Measurements from ENCODE around the gene MAD1L1. TPM values are rescaled to one million over a fixed set of nuclear protein-coding genes. Genes with fewer than 3 reads are reported as not detected.

Gene MAD1L1
- total and polyA plus RNA-seq, 2 donors (not counting 1 experiment from before 2014, with no cell fraction given), result 9.8 to 29.4 TPM

DNA sequence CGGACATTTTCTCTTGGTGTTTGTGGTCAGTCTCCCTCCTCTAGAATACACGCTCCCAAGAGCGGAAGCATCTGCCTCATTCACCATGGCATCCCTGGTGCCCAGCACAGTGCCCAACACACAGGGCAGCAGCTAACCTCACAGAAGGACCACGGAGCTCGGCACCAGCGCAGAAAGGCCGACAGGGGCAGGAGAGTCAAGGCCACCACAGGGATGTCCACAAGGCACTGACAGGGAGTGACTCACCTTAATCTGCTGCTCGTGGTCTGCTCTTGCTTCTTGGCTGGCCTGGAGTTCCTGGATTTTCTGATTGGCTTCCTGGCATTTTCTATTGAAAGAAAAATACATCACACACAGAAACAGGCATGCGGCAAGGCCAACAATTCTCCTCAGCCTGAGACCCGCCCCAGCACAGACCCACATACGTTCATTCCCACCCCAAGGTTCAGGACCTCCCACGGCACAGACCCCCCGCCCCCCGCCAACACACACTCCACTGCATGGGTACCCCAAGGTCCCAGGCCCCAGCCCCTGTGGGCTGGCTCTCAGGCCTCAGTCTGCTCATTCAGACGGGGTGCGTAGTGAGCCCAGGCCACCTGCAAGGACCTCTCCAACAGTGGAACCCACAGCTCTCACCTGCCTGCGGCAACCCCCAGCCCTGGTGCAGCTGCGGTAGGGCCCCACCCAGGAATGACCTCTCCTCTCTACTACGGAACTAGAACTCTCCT lies 14.9 kb downstream of the MAD1L1 start:
- Histone ChIP-seq H3K27ac (ENCODE audit: insufficient read depth, low read length) (no peak overlapping the region), H3K4me1 (ENCODE audit: control insufficient read depth, extremely low read depth, insufficient read depth, low read length) (no peaks in the 10 kb centered on the region), H3K9me3 (ENCODE audit: control insufficient read depth, insufficient read depth, low read depth, low read length) (no peaks in the 10 kb centered on the region), H3K9ac (ENCODE audit: insufficient read depth, low read length) (no peak overlapping the region), H3K36me3 (ENCODE audit: control insufficient read depth, insufficient read depth, low read length) (peaks cover 9% of the 10 kb centered on the region), H4K20me1 (ENCODE audit: control insufficient read depth, extremely low read depth, insufficient read depth, low read length) (no peaks in the 10 kb centered on the region), H2AFZ (ENCODE audit: low read length) (no peak overlapping the region), H3K4me3 (replicated peaks in 1 of 4; ENCODE audit: control extremely low read depth in 1 of 4, insufficient read depth in 1 of 4, low read depth in 3 of 4, low read length in 4 of 4) (no peak overlapping the region), H3K79me2 (ENCODE audit: control insufficient read depth, insufficient read depth, low read length) (no peaks in the 10 kb centered on the region), H3K27me3 (ENCODE audit: control insufficient read depth, insufficient read depth, low read length) (no peaks in the 10 kb centered on the region), H3K4me2 (ENCODE audit: extremely low read depth, insufficient read depth, low read length) (no peak overlapping the region)
- DNase-seq (ENCODE audit: low read depth in 2 of 2), result peak in 1 of 2 donors; percentile 15
- TF ChIP-seq EZH2 (IDR thresholded peaks at IDR 0.05; ENCODE audit: low read length, missing control alignments) (no peak), CTCF (conservative IDR thresholded peaks at IDR 0.05 in 1 of 2, IDR thresholded peaks at IDR 0.05 in 1 of 2; ENCODE audit: low read depth in 1 of 2, low read length in 2 of 2) (no peak)

- Histone ChIP-seq H3K36me3 (ENCODE audit: control insufficient read depth, insufficient read depth, low read length) (peaks cover 8% of the 10 kb centered on the region), H3K9me3 (ENCODE audit: control insufficient read depth, insufficient read depth, low read depth, low read length) (no peaks in the 10 kb centered on the region), H4K20me1 (ENCODE audit: control insufficient read depth, extremely low read depth, insufficient read depth, low read length) (no peaks in the 10 kb centered on the region), H3K27ac (ENCODE audit: insufficient read depth, low read length) (no peak overlapping the region), H2AFZ (ENCODE audit: low read length) (no peak overlapping the region), H3K4me3 (replicated peaks in 1 of 4; ENCODE audit: control extremely low read depth in 1 of 4, insufficient read depth in 1 of 4, low read depth in 3 of 4, low read length in 4 of 4) (no peak overlapping the region), H3K9ac (ENCODE audit: insufficient read depth, low read length) (no peak overlapping the region), H3K4me2 (ENCODE audit: extremely low read depth, insufficient read depth, low read length) (no peak overlapping the region), H3K79me2 (ENCODE audit: control insufficient read depth, insufficient read depth, low read length) (no peaks in the 10 kb centered on the region), H3K4me1 (ENCODE audit: control insufficient read depth, extremely low read depth, insufficient read depth, low read length) (no peaks in the 10 kb centered on the region), H3K27me3 (ENCODE audit: control insufficient read depth, insufficient read depth, low read length) (no peaks in the 10 kb centered on the region)
- DNase-seq (ENCODE audit: low read depth in 2 of 2), result no peak
- no peak for TF ChIP-seq EZH2 (IDR thresholded peaks at IDR 0.05; ENCODE audit: low read length, missing control alignments)
- TF ChIP-seq CTCF (conservative IDR thresholded peaks at IDR 0.05 in 1 of 2, IDR thresholded peaks at IDR 0.05 in 1 of 2; ENCODE audit: low read depth in 1 of 2, low read length in 2 of 2), result no peak
Observed at GRCh38 chr7:2217206-2217605, 15.5 kb downstream of the MAD1L1 start.

- Histone ChIP-seq H4K20me1 (ENCODE audit: control insufficient read depth, extremely low read depth, insufficient read depth, low read length) (no peaks in the 10 kb centered on the region), H3K4me2 (ENCODE audit: extremely low read depth, insufficient read depth, low read length) (no peak overlapping the region), H3K4me3 (replicated peaks in 1 of 4; ENCODE audit: control extremely low read depth in 1 of 4, insufficient read depth in 1 of 4, low read depth in 3 of 4, low read length in 4 of 4) (no peak overlapping the region), H2AFZ (ENCODE audit: low read length) (no peak overlapping the region), H3K27ac (ENCODE audit: insufficient read depth, low read length) (no peak overlapping the region), H3K79me2 (ENCODE audit: control insufficient read depth, insufficient read depth, low read length) (no peaks in the 10 kb centered on the region), H3K36me3 (ENCODE audit: control insufficient read depth, insufficient read depth, low read length) (peaks cover 11% of the 10 kb centered on the region), H3K4me1 (ENCODE audit: control insufficient read depth, extremely low read depth, insufficient read depth, low read length) (no peaks in the 10 kb centered on the region), H3K27me3 (ENCODE audit: control insufficient read depth, insufficient read depth, low read length) (no peaks in the 10 kb centered on the region), H3K9ac (ENCODE audit: insufficient read depth, low read length) (no peak overlapping the region), H3K9me3 (ENCODE audit: control insufficient read depth, insufficient read depth, low read depth, low read length) (no peaks in the 10 kb centered on the region)
- no peak for DNase-seq (ENCODE audit: low read depth in 2 of 2)
- TF ChIP-seq EZH2 (IDR thresholded peaks at IDR 0.05; ENCODE audit: low read length, missing control alignments) (no peak), CTCF (conservative IDR thresholded peaks at IDR 0.05 in 1 of 2, IDR thresholded peaks at IDR 0.05 in 1 of 2; ENCODE audit: low read depth in 1 of 2, low read length in 2 of 2) (no peak)
Observed at GRCh38 chr7:2215851-2216250, 16.9 kb downstream of the MAD1L1 start.

Data from fibroblast of lung (primary cell).